Lower lobe of right lung (tissue), 2 donors: ENCODE results near the gene CXCR4. TPM values are rescaled to one million over a fixed set of nuclear protein-coding genes. Genes with fewer than 3 reads are reported as not detected.

Experiments
- ATAC-seq, 2 donors: fragments of 200-7000 bp; cut with Tn5 transposase; one replicate each; pipeline ENCODE4 v1.9.1; 2020 to 2022; ENCODE audit warnings: mild to moderate bottlenecking in 2 of 2, moderate library complexity in 2 of 2
- DNase-seq: peaks from one replicate; pipeline ENCODE4 v3.0.0-alpha.2; 2020
- H3K27ac ChIP-seq: fragments of 200-600 bp; one replicate; pipeline ENCODE4 v1.8.0; 2022
- H3K27me3 ChIP-seq: fragments of 200-600 bp; one replicate; pipeline ENCODE4 v1.8.0; 2022; ENCODE audit warnings: low read depth
- H3K36me3 ChIP-seq: fragments of 200-600 bp; one replicate; pipeline ENCODE4 v1.8.0; 2022; ENCODE audit warnings: mild to moderate bottlenecking
- H3K4me1 ChIP-seq: fragments of 200-600 bp; one replicate; pipeline ENCODE4 v1.8.0; 2022
- H3K4me3 ChIP-seq: fragments of 200-600 bp; one replicate; pipeline ENCODE4 v1.8.0; 2022; ENCODE audit warnings: mild to moderate bottlenecking
- H3K9me3 ChIP-seq: fragments of 200-600 bp; one replicate; pipeline ENCODE4 v1.8.0; 2022
- CTCF ChIP-seq: fragments of 200-600 bp; IDR thresholded peaks from one replicate; pipeline ENCODE4 v1.8.0; 2022; ENCODE audit warnings: antibody characterized with exemption, mild to moderate bottlenecking
- intact Hi-C: fragments of 100-400 bp; cut with DNase I; formaldehyde crosslinking; loops from one replicate; pipeline ENCODE4 v1.11.0; 2022
- total RNA-seq: library from RNA; stranded (reverse); fragmentation: NEBNext Ultra II Directional; extraction: Animal tissue kit (Norgen Biotek cat#: 25700); gene quantifications from one replicate; pipeline ENCODE4 v1.2.1, GENCODE V29; 2021
- donor health status: DM: no; HTN: yes; CAD: no; lungs with severe emphysema.

CXCR4 gene
- total RNA-seq, 1 donor from 2014 or later: 55.1 TPM

GRCh38 chr2:136139631-136140030, 21.7 kb upstream of the CXCR4 start:
- intact Hi-C loops: no loop called here
- no peak overlapping the region for H3K27ac ChIP-seq
- no peak for TF ChIP-seq CTCF

GRCh38 chr2:136137982-136138381, 20.0 kb upstream of the CXCR4 start:
- Histone ChIP-seq H3K4me1 (peaks cover 38% of the 10 kb centered on the region), H3K27ac (peak overlapping the region; percentile 72), H3K9me3 (no peaks in the 10 kb centered on the region), H3K27me3 (no peaks in the 10 kb centered on the region), H3K4me3 (no peak overlapping the region), H3K36me3 (no peaks in the 10 kb centered on the region)
- ATAC-seq (no peak), DNase-seq (no peak)
- intact Hi-C loops: no loop called here
- no peak for TF ChIP-seq CTCF

More at GRCh38 chr2:136139631-136140030, 21.7 kb upstream of the CXCR4 start:
- no peaks in the 10 kb centered on the region for H3K36me3 ChIP-seq
- H3K9me3 ChIP-seq: no peaks in the 10 kb centered on the region
- no peak overlapping the region for H3K4me3 ChIP-seq
- H3K27me3 ChIP-seq: no peaks in the 10 kb centered on the region
- DNase-seq (no peak), ATAC-seq (no peak)
- peaks cover 34% of the 10 kb centered on the region for H3K4me1 ChIP-seq

GRCh38 chr2:136136931-136137330, 19.0 kb upstream of the CXCR4 start:
- intact Hi-C loops: no loop called here

GRCh38 chr2:136135921-136136906, 18.3 kb upstream of the CXCR4 start:
- Histone ChIP-seq H3K4me1 (peaks cover 38% of the 10 kb centered on the region), H3K36me3 (no peaks in the 10 kb centered on the region), H3K27ac (peak overlapping the region; percentile 72), H3K27me3 (no peaks in the 10 kb centered on the region), H3K4me3 (no peak overlapping the region), H3K9me3 (no peaks in the 10 kb centered on the region)
- intact Hi-C loops: no loop called here
- TF ChIP-seq CTCF: no peak
- DNase-seq (peak; percentile 56), ATAC-seq (peak; percentile 75 to 87)

More at GRCh38 chr2:136136931-136137330, 19.0 kb upstream of the CXCR4 start:
- Histone ChIP-seq H3K9me3 (no peaks in the 10 kb centered on the region), H3K27ac (peak overlapping the region; percentile 72), H3K27me3 (no peaks in the 10 kb centered on the region), H3K4me1 (peaks cover 38% of the 10 kb centered on the region), H3K4me3 (no peak overlapping the region), H3K36me3 (no peaks in the 10 kb centered on the region)
- no peak for TF ChIP-seq CTCF
- DNase-seq (no peak), ATAC-seq (no peak)

GRCh38 chr2:136135462-136135861, 17.5 kb upstream of the CXCR4 start:
- H3K27ac ChIP-seq: peak overlapping the region; percentile 72
- H3K4me1 ChIP-seq: peaks cover 38% of the 10 kb centered on the region
- H3K4me3 ChIP-seq: no peak overlapping the region
- H3K27me3 ChIP-seq: no peaks in the 10 kb centered on the region
- DNase-seq: no peak
- H3K9me3 ChIP-seq: no peaks in the 10 kb centered on the region
- ATAC-seq: no peak
- no peak for TF ChIP-seq CTCF
- H3K36me3 ChIP-seq: no peaks in the 10 kb centered on the region
- intact Hi-C loops: no loop called here
